Left kidney (tissue), 2 donors: Measurements from ENCODE around the gene GPX7. TPM values are rescaled to one million over a fixed set of nuclear protein-coding genes. Genes with fewer than 3 reads are reported as not detected.

Experiments
- DNase-seq: peaks from one replicate; pipeline ENCODE4 v3.0.0-alpha.2; 2013
- polyA plus RNA-seq: library from polyadenylated mRNA; unstranded; fragments of 120-200 nt; gene quantifications from one replicate; pipeline ENCODE4 v1.2.1, GENCODE V29; 2013; ENCODE audit not compliant: insufficient read length

GPX7 gene
- polyA plus RNA-seq, 1 donor = 69.1 TPM

DNA sequence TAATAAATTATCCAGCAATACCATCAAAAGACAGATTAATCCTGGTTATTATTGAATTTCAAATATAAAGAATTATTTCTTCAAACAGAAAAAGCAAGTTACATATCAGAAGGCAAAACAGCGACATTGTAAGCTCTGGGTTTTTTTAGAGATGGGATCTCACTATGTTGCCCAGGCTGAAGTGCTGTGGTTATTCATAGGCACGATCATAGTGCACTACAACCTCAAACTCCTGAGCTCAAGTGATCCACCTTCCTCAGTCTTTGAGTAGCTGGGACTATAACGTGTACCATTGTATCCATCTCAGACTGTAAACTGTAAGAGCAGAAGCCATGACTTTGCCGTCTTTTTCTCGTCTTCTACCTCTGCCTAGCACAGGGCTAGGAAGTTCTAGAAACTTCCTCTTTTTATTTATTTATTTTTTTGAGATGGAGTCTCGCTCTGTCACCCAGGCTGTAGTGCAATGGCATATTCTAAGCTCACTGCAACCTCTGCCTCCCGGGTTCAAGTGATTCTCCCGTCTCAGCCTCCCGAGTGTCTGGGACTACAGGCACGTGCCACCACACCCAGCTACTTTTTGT lies 20.0 kb upstream of the GPX7 start:
- DNase-seq = no peak

DNA sequence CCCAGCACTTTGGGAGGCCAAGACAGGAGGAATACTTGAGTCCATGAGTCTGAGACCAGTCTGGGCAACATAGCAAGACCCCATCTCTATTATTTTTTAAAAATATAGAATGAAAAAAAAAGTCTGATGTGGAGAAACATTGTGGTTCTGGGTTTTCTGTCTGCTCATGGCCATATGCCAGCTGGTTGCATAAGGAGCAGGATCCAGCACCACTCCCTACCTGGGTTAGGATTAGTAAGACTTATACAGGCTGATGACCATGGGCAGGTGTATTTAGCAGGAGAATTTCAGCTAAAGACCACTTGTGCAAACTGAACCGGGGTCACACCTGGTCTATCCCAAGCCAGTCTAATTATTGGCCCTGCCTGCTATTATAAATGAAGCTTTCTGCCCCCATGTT lies 16.7 kb upstream of the GPX7 start:
- DNase-seq = no peak

DNA sequence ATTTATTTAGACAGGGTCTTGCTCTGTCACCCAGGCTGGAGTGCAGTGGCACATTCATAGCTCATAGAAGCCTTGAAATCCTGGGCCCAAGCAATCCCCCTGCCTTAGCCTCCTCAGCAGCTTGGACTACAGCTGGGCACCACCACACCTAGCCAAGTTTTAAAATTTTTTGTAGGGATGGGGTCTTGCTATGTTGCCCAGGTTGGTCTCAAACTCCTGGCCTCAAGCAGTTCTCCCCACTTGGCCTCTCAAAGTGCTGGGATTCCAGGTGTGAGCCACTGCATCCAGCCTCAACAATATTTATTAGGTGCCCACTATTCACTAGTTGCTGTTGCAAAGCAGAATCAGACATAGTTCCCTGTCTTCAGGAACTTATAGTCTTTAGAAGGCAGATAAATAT lies 14.1 kb upstream of the GPX7 start:
- no peak for DNase-seq

DNA sequence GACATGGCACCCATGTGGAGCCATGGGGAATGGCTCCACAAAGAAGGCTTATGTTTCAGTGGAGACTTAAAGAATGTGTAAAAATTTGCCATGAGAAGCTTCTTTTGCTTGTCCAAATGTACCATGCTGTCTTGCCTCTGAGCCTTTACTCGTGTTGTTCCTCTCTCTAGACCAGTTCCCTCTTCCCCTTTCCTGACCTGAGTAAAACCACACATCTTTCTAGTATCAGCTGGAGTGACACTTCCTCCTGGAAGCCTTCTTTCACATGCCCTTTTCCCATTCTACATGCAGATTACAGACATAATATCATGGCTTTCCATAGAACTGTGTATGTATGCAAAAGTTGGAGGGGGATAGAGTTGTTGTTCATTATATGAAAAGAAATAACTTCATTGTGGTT lies 13.6 kb upstream of the GPX7 start:
- no peak for DNase-seq

DNA sequence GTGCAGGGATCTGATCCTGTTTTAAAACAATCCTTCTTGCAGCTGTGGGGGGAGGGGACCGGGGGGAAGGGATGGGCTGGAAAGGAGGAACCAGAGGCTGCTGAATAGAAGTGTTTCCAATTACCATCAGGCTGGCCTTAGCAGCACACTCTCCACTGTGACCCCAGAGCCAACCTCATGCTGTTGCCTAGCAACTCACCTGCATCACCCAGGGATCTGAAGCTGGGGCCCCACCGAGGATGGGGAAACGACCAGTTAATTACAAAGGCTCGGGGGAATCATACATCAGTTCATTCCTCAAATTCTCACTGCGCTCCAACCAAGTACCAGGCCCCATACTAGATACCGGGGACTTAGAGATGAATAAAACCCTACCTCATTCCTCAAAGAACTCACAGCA lies 11.9 kb upstream of the GPX7 start:
- peak; percentile 40 for DNase-seq

DNA sequence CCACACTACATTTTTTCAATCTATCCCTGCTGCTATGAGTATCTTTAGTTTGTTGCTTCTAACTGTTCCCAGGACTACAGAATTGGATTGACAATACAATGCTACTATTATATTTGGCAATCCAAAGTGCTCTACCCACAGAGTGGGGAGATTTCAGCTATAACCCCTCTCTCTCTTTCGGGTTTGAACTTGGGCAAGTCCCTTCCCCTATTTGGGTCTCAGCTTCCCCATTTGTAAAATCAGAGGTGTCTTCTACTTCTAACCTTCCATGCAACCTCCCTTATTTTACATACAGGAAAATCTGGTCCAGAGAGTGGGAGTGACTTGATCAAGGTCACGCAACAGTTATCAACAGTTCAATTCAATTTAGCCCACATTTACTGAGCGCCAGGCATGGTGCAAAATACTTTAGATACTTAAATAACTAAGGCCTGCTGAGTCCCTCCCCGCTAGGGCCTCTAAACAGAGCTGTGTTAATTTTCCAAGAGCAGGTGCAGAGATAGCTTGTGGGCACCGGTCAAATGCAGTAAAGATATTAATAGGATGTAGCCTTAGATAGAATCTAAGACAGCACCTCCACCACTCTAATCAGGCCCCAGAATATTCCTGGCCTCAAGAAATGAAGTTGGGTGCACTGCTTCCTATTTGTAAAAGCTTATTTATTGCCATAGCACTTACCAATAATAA lies 9.4 kb upstream of the GPX7 start:
- DNase-seq = no peak

DNA sequence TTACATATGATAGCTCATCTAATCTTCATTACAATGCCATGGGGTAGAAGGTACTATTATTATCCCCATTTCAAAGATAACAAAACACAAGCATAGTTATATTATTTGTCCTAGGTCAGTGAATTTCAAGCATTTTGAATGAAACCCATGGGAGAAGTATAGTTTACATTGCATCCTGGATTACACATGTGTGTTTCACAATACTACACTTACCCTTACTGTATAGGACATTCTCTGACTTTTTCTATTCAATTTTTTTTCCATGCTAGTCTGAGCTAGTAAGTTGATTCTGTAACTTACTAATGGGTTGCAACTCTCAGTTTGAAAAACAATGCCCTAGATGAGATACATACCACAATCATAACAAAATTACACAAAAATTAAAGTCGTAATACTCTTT lies 8.7 kb upstream of the GPX7 start:
- no peak for DNase-seq

DNA sequence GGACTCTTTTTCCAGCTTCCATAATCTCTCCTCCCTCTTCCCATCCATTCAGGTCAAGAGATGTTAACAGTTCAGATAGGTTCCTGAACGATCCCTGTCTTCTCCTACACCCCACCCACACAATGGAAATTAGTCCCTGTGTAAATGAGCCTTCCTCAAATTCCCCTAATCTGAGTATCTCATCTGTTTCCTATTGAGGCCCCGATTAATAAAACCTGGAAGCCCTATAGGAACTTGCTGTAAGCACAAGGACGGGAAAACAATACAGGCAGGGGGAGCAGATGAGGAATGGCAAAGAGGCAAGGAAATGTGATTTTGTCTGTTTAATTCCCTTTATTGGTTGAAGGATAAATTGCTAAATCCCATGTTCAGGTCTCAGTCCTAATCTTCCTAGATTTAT lies 7.1 kb upstream of the GPX7 start:
- no peak for DNase-seq

DNA sequence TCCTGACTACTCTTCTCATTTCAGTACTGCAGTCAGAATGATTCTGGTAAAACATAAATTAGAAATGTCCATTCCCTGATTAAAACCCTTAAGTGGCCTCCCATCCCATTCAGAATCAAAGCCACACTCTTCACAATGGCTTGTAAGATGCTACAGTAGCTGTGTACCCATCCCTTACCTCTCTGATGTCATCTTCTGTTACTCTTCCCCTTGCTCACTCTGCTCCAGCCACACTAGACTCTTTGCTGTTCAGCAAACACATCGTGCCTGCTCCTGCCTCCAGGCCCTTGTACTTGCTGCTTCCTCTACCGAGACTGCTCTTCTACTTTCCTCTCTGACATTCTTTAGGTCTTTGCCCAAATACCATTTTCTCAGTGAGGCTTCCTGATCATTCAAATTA lies 4.3 kb upstream of the GPX7 start:
- DNase-seq = no peak

DNA sequence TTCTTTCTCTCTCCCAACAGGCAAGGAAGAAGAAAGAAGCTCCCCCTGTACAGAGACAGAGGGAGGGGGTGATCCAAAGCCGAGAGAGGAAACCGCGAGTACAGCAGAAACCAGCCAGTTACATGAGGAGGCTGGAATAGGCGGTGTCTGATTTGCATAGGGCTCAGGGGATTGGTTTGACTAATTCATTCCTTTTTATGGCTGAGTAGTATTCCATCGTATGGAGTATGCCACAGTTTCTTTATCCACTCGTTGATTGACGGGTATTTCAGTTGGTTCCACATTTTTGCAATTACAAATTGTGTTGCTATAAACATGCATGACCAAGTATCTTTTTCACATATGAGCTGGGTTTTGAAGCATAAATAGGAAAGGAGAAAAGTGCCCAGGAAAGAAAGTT lies 3.4 kb upstream of the GPX7 start:
- DNase-seq = no peak

DNA sequence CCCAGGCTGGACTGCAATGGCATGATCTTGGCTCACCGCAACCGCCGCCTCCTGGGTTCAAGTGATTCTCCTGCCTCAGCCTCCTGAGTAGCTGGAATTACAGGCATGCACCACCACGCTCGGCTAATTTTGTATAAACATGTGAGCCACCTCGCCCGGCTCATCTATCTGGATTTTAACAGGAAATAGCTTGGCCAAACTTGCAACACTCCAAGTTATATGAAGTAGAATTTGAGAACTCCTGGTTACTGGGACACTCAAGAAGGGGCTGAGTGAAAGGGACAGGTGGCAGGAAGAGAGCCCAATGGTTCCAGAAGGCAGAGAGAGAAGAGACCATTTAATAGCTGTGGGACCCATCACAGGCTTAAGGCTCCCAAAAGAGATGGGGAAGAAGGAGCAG lies 2.9 kb upstream of the GPX7 start:
- no peak for DNase-seq

DNA sequence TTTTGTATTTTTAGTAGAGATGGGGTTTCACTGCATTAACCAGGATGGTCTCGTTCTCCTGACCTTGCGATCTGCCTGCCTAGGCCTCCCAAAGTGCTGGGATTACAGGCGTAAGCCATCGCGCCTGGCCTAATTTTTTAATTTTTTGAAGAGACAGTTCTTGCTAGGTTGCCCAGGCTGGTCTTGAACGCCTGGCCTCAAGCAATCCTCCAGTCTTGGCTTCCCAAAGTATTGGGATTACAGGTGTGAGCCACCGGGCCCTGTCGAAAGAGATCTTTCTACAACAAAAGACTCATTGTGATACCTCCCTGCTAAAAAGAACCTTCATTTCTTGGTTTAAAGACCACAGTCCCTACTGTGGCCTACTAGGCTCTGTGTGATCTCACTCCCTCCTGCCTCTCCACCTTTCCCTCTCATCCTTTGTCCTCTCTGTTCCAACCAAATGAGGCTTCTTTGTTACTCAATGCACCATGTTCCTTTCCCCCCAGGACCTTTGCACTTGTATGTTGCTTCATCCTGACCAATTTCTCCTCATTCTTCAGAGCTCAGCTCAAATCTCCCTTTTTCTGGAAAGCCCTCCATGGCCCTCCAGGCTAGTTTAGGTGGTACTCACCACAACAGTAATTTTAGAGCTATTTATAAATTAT lies 1.5 kb upstream of the GPX7 start:
- DNase-seq = no peak

DNA sequence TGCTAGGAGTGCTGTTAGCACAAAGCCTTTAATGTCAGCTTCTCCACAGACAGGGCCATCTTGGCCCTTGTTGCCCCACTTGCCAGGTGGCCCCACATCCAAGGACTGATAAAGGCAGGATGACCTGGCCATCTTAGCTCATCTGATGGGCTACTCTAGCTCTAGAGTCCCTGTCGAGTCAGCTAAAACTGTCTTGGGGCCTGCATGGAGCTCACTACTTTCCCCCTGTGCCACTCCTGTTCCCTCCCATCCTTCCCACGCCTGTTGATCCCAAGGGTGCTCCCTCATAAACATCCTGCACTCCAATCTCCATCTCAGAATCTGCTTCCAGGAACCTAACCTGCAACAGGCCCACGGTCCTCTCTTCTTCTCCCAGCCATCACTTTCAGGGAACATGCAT lies 652 bp upstream of the GPX7 start:
- no peak for DNase-seq

DNA sequence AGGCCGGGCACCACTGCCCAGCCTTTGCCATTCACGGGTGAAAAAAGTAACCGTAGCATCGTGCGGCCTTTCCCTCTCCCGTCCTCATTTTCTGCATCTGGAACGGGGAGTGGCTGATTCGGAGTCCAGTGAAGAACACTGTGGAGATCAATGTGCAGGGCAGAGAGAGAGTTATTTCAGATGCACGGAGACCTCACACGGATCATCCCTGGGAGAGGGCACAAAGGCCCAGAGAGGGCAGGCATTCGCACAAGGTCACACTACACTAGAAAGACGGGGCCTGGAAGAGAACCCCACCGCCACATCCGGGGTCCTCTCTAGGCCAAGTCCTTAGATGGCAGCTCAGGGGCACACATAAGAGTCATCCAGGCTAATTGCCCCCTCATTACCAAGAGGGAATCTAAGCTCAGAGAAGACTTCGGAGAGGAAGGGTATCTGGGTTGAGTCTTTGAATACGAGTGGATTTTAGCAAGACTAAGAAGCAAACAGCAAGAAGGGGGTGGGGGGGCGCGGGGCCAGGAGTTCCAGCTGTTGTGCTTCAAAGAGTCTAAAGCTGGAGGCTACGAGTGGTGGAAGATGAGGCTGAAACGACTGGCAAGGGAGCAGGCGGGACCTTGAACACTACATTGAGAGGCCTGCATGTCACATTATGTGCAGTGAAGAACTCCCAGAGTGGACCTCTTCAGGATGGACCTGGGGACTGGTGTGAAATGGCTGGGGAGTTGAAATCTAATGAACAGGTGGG lies 857 bp downstream of the GPX7 start:
- peak; percentile 24 for DNase-seq

DNA sequence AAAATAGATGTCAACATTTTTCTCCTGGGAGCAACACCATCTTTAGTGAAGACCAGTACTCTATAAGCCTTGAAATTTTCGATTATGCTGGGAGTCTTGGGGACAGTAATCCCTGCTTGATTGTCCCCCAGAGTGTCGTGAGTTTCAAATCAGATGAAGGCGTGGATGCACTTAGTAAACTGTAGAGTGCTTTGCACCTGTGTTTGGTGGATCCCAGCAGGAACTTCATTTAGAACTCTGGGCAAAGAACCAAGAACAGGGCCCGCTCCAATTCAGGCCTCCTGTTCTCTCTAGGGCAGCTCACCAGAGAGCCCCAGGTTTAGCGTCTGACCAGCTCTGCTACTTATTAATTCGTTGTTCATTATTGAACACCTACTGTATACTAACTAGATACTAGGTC lies 1.5 kb downstream of the GPX7 start:
- no peak for DNase-seq

DNA sequence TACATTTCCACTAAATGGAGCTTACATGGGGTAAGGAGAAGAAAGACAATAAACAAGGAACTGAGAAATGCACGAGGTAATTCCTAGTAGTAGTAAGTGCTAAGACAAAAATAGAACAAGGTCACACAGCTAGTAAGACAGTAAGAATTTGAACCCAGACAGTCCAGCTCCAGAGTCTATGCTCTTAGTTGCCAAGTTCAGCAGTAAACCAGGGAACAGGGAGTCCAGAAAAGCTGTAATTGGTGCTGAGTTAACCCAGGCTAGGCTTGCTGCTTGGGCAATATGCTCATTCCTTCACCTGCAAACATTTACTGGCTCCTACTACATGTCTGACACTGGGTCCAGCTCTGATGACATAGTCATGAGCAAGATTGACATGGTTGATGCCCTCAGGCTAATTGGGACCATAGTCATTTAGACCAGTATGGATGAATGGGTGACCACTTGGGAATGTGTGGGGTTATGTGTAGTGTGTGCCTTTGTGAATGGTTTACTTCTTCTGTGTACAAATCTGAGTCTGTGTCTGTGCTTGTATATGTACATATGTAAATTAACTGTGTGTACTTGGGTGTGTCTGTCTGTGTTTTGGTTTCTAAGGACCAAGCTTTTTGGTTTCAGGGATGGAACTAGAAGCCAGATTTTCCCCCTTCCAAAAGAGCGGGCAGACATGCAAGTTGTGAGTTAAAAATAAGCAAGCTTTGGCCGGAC lies 2.0 kb downstream of the GPX7 start:
- DNase-seq = no peak

DNA sequence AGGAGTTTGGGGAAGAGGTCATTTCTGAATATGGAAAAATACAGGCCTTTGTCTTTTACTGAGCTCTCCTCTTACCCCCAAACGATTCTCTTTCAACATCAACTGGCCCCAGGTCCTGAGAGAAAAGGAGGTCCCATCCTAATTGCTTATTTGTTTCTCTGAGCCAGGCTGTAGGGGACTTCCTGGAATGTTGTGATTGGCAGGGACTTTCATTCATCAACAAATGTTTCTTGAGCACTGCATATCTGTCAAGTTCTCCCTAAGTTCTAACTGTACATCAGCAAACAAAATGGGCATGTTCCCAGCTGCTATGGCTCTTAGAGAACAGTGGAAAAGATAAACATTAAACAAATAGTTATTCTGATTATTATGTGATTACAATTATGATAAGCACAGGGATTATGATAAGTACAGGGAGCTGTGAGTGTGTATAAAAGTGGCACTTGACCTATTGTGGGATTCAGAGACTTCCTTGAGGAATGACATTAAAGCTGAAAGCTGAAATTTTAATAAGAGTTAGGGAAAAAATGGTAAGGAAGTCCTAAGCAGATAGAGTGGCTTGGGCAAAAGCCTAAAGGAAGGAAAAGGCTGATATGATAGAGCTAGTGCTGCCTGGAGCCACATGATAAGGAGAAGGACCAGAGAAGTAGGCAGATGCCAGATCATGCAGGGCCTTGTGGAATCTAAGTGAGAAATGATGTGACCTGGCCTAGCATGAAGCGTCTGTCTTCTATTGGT lies 11.6 kb downstream of the GPX7 start:
- no peak for DNase-seq

DNA sequence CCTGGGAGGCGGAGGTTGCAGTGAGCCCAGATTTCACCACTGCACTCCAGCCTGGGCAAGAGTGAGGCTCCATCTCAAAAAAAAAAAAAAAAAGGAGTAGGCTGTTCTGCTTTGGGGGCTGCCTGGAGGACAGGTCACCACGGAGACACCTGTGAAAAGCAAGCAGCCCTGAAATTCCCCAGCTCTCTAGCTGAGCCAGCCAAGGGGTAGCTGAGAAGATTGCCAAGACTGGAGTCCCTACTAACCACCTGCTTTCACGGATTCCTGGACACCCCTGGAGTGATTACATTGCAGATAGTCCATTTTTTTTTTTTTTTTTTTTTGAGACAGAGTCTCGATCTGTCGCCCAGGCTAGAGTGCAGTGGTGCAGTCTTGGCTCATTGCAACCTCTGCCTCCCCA lies 12.5 kb downstream of the GPX7 start:
- DNase-seq = no peak

DNA sequence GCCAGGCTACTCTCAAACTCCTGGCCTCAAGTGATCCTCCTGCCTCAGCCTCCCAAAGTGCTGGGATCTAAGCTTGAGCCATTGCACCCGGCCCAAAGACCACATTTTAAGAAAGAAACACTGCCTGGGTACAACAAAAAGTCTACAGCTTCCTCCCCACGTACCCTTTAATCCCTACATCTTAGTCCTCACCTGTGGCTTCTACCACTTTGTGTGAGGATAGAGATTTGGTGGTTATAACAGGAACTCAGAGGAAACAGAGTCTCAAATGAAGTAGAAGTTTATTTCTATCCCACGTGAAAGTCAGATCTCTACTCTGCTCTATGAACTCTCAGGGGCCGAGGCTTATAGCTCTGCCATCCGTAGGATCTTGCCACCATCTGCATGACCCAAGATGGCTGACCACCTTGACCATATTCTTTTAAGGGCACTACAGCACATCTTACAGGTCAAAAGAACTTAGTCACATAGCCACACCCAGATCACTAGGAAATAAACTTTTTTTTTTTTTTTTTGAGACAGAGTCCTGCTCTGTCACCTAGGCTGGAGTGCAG lies 13.4 kb downstream of the GPX7 start:
- DNase-seq = no peak

DNA sequence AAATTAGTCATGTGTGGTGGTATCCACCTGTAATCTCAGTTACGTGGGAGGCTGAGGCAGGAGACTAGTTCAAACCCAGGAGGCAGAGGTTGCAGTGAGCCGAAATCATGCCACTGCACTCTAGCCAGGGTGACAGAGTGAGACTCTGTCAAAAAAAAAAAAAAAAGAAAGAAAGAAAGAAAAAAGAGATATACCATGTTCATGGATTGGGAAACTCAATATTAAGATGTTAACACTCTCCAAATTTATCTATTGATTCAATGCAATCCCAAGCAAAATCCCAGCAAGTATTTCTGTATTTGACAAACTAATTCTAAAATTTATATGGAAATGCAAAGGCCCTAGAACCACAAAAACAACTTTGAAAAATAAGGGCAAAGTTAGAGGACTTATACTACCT lies 19.8 kb downstream of the GPX7 start:
- DNase-seq = no peak

DNA sequence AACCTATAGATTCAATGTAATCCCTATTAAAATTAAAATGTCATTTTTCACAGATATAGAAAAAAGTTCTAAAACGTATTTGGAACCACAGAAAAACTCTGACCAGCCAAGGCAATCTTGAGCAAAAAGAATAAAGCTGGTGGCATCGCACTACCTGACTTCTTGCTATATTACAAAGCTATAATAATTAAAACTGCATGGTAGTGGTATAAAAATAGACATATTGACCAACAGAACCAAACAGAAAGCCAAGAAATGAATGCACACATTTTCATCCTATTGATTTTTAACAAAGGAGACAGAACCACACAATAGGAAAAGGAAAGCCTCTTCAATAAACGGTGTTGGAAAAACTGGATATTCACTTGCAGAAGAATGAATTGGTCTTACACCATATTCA lies 21.6 kb downstream of the GPX7 start:
- DNase-seq = no peak

DNA sequence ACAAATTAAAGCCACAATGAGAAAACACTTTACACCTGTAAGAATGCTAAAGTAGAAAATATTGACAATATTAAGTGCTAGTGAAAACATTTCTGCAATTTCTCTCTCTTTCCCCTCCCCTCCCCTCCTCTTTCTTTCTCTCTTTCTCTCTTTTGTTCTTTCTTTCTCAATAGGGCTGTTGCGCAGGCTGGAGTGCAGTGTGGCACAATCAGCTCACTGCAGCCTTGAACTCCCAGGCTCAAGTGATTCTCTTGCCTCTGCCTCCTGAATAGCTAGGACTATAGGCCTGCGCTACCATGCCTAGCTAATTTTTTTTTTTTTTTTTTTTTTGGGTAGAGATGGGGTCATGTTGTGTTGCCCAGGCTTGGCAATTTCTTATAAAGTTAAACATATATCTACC lies 24.9 kb downstream of the GPX7 start:
- DNase-seq = no peak
